ENCODE measurements around the gene DYNC2LI1.

Gene DYNC2LI1

DNA sequence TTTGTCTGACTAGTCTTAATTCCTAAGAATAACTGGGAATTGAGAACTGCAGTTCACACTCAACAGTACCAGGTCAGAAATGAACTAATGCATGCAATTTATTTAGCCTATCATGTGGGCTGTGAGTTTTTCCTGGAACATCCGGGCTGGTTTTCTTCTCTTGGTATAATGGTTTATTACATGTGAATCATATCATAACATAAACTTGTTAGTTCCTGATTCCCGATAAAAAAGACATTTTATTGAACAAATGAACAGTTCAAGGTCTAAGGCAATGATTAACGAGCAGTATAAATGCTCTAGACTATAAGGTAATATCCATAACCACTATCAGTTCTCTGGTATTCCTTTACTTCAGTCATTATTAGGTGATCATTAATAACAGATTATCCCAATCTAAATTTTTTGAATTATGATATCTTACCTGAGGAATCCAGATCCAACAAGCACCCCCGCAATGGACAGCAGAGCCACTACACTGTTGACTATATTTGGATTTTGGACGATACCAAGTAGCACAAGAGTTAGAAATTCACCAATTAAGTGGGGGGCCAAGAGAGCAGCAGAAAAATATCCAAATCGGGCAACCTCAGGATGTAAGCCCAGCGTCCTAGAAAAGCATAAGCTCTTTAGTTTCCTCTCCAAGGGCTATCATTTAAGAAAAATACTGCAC, 45.8 kb downstream of the DYNC2LI1 start:
- no peak for DNase-seq

DNA sequence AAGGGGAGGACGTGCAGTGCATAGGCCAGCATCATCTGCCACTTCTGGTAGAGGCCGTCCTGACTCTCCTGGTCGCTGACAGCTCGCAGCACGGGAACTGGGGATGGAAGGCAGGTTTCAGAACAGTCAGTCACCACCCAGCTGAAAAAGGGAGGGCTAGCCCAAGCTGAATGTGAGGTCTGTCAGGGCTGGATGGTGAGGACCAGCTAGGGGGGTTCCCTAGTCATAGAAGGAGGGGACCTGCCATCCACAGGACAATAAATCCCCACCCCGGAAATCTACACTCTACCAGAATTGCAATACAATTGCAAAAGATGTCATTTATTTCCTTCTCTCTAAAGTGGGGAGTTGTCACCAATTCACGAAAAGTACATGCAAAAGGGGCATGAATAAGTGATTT, 49.0 kb downstream of the DYNC2LI1 start:
- no peak for DNase-seq

DNA sequence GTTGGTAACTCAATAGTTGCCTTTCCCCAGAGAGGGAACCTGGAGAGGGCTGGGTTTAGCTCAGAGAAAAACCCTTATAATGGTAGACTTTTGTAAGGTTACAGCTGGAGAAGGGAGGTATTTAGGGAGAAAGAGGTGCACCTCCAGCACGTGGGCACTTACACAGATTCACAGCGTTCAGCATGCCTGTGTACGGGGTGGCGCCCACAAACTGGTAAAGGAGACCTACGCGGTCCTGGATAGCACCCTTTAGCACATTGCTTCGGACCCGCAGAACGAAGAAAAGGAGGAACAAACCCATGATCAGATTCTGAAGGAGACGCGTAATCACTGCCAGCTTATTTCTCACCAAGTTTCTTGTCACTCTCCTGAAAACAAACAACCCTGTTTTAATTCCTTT, 49.9 kb downstream of the DYNC2LI1 start:
- no peak for DNase-seq

DNA sequence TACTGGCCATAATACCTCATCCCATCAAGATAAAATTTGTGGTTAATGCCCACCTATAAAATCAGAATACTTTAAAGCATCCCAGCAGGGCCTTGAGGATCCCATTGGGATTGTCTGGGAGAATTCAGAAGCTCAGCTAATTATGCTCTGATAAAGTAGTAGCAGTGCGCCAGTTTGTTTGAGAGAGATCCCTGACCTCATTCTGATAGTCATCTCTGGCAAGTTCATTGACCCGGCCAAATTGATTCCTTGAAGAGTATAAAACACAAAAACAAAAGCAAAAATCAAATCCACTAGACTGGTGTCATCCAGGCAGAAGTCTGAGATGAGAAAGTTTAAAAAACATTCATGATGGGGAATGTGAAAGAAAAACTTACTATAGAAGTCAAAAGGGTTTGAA, 50.7 kb downstream of the DYNC2LI1 start:
- no peak for DNase-seq

DNA sequence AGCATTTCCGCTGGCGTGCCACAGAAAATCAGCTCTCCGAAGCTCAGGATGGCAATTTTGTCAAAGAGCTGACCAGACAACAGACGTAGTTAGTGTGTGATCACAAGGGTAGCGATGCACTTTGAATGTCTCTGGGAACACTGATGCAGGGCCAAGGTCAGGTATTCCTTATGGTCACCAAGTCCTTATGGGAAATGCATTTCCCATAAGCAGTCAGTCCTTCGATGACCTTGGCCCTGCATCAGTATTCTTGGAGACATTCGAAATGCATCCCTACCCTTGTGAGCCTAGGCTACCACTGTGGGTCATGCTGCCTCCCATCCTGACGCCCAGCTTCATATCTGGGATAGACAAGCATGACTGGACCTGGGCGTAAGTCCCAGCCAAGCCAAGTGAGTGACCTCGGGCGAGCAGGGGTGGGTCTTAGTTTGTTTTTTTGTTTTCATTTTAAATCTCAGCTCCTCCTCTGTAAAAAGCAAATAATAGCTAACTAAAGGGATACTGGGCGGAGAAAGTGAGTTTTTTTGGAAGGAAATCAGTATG, 51.2 kb downstream of the DYNC2LI1 start:
- no peak for DNase-seq

DNA sequence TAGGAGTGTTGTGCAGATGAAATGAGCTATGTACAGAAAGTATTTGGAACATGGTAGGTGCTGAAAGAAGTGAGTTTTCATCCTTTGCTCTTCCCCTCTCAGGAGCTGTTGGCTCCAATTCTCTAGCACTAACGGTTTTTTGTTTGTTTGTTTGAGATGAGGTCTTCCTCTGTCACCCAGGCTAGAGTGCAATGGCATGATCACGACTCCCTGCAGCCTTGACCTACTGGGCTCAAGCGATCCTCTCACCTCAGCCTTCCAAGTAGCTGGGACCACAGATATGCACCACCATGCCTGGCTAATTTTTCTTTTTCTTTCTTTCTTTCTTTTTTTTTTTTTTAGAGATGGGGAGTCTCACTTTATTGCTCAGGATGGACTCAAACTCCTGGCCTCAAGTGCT, 52.0 kb downstream of the DYNC2LI1 start:
- no peak for DNase-seq

DNA sequence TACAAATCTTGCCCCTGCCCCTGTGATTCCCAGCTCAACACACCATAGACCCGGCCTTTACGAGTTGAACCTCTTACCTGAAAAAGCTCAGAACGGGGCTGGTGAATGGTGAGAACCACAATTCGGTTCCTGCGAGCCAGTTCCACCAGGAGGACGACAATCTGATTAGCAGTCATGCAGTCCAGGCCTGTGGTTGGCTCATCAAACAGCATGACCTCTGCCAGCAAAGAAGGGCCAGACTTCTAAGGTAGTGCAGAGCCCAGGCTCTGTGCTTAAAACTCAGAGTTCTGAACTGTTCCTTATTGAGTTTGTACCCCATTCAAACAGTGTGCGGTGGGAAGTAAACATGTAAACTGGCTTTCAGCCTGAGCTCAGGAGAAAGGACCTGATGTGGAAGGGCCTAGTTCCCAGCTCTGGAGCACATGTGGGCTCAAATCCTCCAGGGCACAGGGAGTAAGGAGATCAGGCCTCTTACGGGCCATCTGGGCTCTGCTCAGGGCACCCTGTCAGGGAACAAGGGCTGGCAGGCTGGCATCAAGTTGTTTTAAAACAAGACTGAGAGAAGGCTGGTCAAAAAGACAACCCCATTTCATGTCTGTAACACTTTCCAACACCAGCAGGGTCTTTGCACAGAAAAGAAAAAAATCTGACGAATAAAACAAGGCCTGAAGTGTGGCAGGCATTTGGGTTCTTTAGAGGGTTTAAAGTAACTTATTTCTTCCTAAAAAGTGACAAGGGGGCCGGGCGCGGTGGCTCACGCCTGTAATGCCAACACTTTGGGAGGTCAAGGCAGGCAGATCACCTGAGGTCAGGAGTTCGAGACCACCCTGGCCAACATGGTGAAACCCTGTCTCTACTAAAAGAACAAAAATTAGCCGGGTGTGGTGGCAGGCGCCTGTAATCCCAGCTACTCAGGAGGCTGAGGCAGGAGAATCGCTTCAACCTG, 52.7 kb downstream of the DYNC2LI1 start:
- no peak for DNase-seq

DNA sequence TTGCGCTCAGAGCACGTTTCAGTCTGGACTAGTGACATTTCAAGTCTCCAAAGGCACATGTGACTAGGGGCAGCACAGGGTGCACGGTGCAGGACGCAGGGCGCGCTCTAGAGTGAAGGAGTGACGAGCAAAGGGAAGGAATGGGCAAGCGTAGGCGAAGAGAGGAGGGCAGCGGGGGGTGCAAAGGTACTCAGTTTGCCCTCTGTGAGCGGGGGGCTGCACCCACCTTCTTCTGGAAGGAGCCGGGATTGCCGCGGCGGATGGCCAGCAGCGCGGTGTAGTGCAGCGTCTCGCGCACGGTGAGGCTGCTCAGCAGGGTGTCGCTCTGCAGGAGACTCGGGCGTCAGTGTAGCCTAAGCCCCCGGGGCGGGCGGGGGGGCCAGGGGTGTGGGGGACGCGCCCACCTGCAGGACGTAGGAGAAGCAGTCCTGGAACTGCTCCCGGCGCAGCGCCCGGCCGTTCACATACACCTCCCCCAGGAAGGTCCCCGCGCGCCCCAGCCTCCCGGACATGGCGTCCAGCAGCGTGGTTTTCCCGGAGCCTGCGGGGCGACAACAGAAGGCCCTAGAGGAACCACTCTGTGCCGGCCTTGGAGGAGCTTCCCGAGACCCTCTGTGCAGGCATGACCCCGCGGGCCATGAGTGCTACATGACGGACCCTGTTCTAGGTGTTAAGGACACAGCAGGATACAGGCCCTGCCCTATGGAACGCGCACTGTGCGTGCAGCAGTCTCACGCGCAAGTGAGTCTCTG, 57.9 kb downstream of the DYNC2LI1 start:
- no peak for DNase-seq

DNA sequence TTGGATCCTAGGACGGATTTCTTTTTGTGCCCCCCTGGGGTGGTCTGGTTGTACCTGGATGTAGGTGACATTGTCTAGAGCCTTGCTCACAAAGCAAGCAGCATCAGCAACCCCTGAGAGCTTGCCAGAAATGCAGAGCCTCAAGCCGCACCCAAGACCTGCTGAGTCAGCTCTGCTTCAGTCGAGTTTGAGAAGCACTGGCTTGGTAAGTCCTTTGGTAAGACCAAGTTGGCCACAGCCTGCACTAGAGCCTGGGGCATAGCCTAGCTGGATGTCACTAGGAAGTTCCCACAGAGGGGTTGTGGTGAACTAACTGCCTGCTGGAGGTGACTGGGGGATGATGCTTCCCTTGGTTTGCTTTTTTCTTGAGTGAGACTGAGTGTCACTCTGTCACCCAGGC, 58.6 kb downstream of the DYNC2LI1 start:
- no peak for DNase-seq

DNA sequence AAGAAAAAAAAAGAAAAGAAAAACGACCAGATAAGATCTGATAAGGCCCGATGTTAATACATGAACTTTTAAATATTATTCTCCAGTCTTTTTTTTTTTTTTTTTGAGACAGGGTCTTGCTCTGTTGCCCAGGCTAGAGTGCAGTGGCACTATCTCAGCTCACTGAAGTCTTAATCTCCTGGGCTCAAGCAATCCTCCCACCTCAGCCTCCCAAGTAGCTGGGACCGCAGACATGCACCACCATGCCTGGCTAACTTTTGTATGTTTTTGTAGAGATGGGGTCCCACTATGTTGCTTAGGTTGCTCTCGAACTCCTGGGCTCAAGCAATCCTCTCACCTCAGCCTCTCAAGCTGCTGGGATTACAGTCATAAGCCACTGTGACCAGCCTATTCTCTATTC, 63.2 kb downstream of the DYNC2LI1 start:
- no peak for DNase-seq

DNA sequence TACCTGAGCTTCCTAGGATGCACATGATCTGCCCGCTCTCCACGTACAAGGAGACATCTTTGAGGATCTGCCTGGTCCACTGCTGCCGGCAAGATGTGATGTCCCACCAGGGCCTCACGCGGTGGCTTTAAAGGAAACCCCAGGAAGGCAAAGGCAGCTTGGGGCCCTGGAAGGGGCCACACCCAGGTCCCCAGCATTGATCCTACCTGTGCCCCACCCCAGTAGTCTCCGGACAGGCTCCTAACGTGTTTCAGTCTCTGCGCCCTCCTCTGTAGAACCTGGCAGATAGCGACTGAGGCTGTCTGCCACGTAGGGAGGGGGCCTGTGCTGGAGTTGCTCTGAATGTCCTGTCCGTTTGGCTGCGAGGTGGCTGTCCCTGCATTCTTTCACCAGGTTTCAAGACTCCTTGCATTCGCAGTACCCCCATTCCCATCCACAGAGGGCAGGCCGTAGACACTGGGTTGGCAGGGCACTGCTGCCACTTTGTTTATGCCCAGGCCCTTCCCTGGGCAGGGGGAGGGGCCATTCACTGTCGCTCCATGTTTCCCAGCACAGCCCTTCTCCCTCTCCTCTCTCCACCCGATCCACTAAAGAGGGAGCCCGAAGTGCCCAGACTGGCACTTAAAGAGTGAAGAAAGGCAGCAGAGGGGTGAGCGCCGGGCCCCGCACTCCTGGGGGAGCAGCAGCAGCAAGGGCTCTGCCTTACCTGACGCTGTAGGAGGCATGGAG, 64.2 kb downstream of the DYNC2LI1 start:
- no peak for DNase-seq

DNA sequence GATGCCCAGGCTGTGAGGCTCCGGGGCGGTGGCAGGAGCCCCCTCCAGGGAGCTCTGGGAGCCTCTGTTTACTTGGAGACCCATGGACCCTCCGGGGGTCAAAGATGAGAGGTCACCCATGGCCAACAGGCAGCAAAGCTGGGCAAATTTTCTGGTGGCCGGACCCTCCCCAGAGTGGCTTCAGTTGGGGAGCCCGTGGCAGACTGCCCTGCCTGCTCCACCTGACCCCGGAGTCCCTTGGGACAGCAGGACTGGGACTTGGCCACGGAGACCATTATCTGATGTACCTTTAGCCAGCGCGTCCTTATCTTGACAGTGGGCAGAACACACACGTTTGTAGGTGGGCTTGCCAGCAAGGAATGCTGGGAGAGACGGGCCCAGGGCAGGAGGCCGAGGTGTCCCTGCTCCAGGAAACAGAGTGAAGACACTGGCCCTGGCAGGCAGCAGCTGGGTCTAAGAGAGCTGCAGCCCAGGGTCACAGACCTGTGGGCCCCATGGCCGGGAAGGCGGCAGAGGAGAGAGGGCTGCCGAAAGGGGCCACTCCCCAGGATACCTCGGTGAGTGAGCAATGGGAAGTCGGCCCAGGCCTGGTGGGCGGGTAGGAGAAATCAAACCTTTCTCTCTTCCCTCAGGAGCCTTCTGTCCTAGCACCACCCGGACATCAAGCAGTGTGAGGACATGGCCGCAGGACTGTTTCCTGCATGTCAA, 64.9 kb downstream of the DYNC2LI1 start, which contains the start of the genes ABCG5 and ABCG8:
Gene ABCG5, minus strand, starts transcription at position 280 of the 708 bp plus-strand sequence. Its CDS starts 160 bp downstream, at position 120.
Gene ABCG8, plus strand, starts transcription at position 412 of the 708 bp plus-strand sequence. Its CDS starts 83 bp downstream, at position 495.
- DNase-seq = no peak

DNA sequence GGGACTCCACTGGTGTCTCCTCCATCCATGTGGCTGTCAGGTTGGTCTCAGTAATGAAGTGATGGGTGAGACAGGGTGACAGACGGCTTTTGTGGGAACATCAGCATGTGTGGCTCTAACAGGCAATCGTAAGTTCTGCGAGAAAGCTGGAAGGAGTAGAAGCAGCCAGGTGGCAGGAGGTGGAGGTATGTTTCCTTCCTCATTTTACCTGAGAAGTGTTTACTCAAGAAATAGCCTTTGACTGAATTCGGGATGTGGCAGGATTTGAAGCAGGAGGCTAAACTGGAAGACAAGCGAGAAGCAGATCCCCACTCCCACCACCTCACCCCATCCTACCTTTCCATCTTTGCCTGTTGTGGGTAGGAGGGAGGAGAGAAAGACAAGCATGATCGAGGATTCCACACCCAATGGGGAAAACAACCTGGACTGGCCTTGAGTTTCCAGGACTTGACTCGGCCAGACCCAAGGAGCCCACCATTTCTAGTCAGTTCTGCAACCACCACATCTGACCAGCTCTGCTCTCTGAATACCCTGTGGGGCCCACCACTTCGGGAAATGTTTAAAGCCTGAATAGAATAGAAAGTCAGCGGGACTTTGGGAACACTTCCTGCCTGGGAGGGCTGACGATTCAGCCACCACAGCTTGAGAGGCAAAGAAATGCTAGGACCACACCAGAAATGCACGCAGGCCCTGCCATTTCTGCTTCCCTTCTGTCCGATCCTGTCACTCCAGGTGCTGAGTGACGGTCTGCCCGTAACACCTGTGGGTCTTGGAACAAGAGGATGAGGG, 66.1 kb downstream of the DYNC2LI1 start:
- no peak for DNase-seq

DNA sequence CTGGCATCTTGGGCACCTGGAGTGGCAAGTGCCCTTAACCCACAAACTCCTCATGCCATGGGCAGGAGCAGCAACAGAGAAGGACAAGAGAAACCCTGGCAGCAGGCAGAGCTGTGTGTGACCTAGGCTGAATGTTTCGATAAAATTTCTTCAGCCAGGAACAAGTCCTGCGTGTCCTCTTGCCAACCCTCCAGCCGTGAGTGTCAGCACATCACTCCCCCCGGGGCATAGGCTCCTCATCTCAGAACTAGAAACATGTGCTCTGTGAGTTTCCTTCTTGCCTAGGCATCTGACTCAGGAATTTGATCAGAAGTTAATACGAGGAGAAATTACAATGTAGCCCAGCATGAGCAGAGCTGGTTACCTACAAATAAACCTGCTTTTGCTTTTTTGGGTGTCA, 67.1 kb downstream of the DYNC2LI1 start:
- DNase-seq = no peak

DNA sequence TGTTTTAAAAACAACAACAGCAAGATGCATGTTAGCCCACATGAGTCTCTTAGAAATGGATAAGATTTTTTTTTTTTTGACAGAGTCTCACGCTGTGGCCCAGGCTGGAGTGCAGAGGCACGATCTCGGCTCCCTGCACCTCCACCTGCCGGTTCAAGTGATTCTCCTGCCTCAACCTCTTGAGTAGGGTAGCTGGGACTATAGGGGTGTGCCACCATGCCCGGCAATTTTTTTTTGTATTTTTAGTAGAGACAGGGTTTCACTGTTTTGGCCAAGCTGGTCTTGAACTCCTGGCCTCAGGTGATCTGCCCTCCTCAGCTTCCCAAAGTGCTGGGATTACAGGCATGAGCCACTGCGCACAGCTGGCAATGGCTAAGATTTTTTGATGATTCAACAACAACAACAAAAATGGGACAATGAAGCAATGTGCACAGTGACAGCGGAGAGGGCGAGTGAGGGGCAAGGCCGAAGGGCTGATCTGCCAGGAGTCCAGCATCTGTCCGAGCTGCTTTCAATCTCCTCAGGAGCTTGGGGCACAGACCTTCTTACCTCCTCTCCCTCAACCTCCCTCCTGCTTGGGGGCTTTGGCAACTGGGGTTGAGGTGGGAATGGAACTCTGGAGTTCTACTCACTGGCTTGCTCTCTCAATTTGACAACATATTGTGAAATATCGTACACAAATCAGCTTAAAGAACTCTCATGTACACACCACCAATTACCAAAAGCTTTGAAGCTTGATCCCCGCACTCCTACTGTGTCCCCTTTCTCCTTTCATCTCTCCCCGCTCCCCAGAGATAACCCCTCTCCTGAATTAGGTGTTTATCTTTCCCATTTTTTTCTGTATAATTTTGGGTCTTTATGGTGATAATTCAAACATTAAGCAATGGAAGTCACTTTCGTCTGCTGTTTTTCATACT, 68.4 kb downstream of the DYNC2LI1 start:
- DNase-seq = no peak

DNA sequence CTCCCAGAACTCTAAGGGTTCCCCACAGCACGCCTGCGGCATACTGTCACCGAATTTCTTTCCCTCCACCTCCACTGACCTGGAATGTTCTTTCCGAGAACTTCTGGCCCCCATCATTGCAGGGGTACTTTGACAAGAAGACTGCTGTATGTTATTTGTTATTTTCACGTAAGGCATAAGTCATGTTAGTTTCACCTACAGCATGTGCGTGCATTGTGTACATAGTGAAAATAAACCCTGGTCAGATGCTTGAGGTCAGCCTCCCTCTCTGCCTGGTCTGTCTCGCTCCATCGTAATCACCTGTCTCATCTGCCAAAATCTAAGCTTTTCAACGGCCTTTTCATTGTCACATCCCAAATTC, 69.0 kb downstream of the DYNC2LI1 start:
- no peak for DNase-seq

DNA sequence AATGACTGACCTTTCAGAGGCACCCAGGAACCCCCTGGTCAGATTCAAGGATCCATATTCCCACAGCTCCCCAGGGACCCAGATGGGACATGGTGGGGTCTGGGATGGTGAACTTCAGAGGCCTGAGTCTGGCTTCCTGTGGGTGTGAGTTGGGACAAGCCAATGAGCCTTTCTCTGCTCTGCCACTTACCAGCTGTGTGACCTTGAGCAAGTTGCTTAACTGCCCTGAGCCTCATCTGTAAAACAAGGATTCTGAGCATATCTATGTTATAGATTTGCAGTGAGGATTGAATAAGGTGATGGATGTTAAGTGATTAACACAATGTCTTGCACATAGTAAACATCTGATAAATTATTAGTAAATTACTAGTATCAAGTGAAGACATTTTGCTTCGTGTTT, 71.3 kb downstream of the DYNC2LI1 start:
- no peak for DNase-seq

DNA sequence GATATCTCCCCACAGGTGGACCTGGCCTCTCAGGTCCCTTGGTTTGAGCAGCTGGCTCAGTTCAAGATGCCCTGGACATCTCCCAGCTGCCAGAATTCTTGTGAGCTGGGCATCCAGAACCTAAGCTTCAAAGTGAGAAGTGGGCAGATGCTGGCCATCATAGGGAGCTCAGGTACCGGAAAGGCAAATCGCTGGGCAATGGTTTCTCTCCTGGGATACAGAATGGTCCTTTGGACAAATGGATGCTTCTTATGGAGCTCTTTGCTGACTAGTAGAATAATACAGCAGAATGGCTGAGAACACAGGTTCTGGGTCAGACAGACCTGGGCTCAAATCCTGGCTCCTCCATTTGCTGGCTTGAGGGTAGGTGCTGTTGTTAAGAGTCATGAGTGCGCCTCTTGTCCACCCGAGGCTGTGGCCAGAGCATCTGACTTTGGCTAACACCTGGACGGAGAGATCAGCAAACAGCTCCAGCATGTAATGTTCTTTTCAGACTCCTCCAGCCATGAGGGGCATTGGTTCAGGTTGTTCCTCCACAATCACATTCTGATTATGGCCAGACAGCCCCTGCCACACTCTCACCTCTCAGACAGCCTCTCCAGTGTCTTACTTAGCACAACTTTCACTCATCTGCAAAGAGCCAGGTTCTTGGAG, 72.4 kb downstream of the DYNC2LI1 start:
- no peak for DNase-seq

DNA sequence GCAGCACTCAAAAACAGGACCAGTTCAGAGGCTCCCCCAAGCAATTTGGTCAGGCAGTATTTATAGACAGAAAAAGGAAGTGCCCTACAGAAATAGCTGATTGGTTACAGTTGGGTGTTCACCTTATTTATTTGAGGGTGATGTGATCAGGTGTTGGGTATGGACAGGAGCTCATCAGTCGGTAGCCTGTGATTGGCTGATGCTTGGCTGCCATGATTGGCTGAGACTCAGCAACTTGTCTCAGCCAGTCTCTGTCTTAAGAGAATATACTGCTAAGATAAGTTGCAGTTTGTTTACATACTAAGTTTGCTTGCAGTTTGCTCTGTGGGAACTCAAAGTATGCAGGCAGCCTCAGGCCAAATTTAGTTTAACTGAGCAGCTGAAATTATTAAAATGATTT, 74.4 kb downstream of the DYNC2LI1 start:
- no peak for DNase-seq

Measured in CD4-positive, alpha-beta T cell treated with Interleukin-17A for 1 hour (primary cell).